GM12878 (cell line): ENCODE data around the gene KLHL20. TPM values are rescaled to one million over a fixed set of nuclear protein-coding genes. Genes with fewer than 3 reads are reported as not detected.

Experiments used
- ATAC-seq: fragments of 200-7000 bp; cut with Tn5 transposase; 3 replicates; pipeline ENCODE4 v1.9.1; 2020; ENCODE audit warnings: mild to moderate bottlenecking, moderate library complexity
- BruUV-seq: library from RNA; stranded (reverse); fragments of 400-500 nt; replicated peaks from 2 replicates; lab custom pipeline; 2021; lab: Mats Ljungman, UMichigan
- CTCF ChIA-PET: fragments of 300-600 bp; sonication (Branson Sonifier 250); formaldehyde crosslinking; extraction: SDS; loops from one replicate; lab custom pipeline; 2021; ENCODE audit warnings: inconsistent platforms; lab: Yijun Ruan, JAX
- POLR2A ChIA-PET: fragments of 350-600 bp; formaldehyde crosslinking; extraction: SDS; loops from one replicate; lab custom pipeline; 2021; ENCODE audit warnings: inconsistent platforms; lab: Charles Lee
- RAD21 ChIA-PET: fragments of 300-600 bp; sonication (Branson Sonifier 250); formaldehyde crosslinking; loops from one replicate; lab custom pipeline; 2023; ENCODE audit warnings: antibody characterized with exemption; ENCODE audit not compliant: unreplicated experiment; lab: Charles Lee
- SMC1A ChIA-PET: fragments of 300-600 bp; sonication (Branson Sonifier 250); formaldehyde crosslinking; loops from one replicate; lab custom pipeline; 2023; ENCODE audit not compliant: unreplicated experiment, uncharacterized antibody; lab: Charles Lee
- DNase-seq: peaks from one replicate; pipeline ENCODE4 v3.0.0-alpha.2; 2011; ENCODE audit warnings: low read depth, low spot score
- FAIRE-seq: peaks from 3 replicates; lab custom pipeline; 2011; peaks lifted over from hg19 to GRCh38; lab: Jason Lieb, UNC
- H2AFZ ChIP-seq: 2 replicates; pipeline ENCODE4 v1.6.0; 2011; ENCODE audit warnings: low read depth, low read length, control low read depth; ENCODE audit not compliant: control insufficient read depth
- H3K27ac ChIP-seq: 2 replicates; pipeline ENCODE4 v1.5.1; 2011; ENCODE audit warnings: control low read depth; ENCODE audit not compliant: control insufficient read depth, insufficient read depth
- H3K27me3 ChIP-seq, 2 experiments: replicated peaks in 1 of 2; 2 replicates each; pipeline versions ENCODE4 v1.6.0 to v1.6.1; 2011; ENCODE audit warnings: low read length in 1 of 2; ENCODE audit not compliant: control insufficient read depth in 2 of 2, insufficient read depth in 2 of 2
- H3K36me3 ChIP-seq, 2 experiments: 2 replicates each; pipeline ENCODE4 v1.5.1; 2011; ENCODE audit warnings: low read length in 1 of 2; ENCODE audit not compliant: control insufficient read depth in 2 of 2, insufficient read depth in 2 of 2
- H3K4me1 ChIP-seq: 2 replicates; pipeline ENCODE4 v1.6.1; 2011; ENCODE audit warnings: mild to moderate bottlenecking, low read length, moderate library complexity, mixed read lengths; ENCODE audit not compliant: control insufficient read depth, insufficient read depth
- H3K4me2 ChIP-seq: 2 replicates; pipeline ENCODE4 v1.6.0; 2011; ENCODE audit warnings: control low read depth; ENCODE audit not compliant: control insufficient read depth, insufficient read depth
- H3K4me3 ChIP-seq: fragments of 200-600 bp; sonication (generic); 2 replicates; pipeline ENCODE4 v1.5.1; 2016
- H3K79me2 ChIP-seq: 2 replicates; pipeline ENCODE4 v1.6.0; 2011; ENCODE audit warnings: low read length; ENCODE audit not compliant: control insufficient read depth, insufficient read depth
- H3K9ac ChIP-seq: 2 replicates; pipeline ENCODE4 v1.8.0; 2011; ENCODE audit warnings: low read length, control low read depth, mixed read lengths; ENCODE audit not compliant: control insufficient read depth, insufficient read depth
- H3K9me3 ChIP-seq: replicated peaks from 3 replicates; pipeline ENCODE4 v1.5.1; 2011; ENCODE audit warnings: mild to moderate bottlenecking, low read length; ENCODE audit not compliant: control insufficient read depth, insufficient read depth
- H4K20me1 ChIP-seq: 2 replicates; pipeline ENCODE4 v1.6.0; 2011; ENCODE audit not compliant: control insufficient read depth, insufficient read depth
- BCL11A ChIP-seq: IDR thresholded peaks from 2 replicates; pipeline ENCODE4 v1.6.1; 2011; ENCODE audit warnings: low read depth, low read length
- CBX3 ChIP-seq: fragments of 200-600 bp; sonication (generic); IDR thresholded peaks from 2 replicates; pipeline ENCODE4 v1.6.1; 2016; ENCODE audit warnings: low read depth, borderline replicate concordance
- RAD51 ChIP-seq: fragments of 450-650 bp; IDR thresholded peaks from 2 replicates; pipeline ENCODE4 v1.6.1; 2016; ENCODE audit warnings: moderate library complexity, mild to moderate bottlenecking, inconsistent platforms
- RBBP5 ChIP-seq: fragments of 200-600 bp; sonication (generic); conservative IDR thresholded peaks from 2 replicates; pipeline ENCODE4 v1.6.1; 2016
- RCOR1 ChIP-seq: conservative IDR thresholded peaks from 2 replicates; pipeline ENCODE4 v1.6.1; 2012; ENCODE audit warnings: low read depth, low read length, improper control_type of control experiment
- RELA ChIP-seq: fragments of 450-650 bp; IDR thresholded peaks from 2 replicates; pipeline ENCODE4 v1.8.0; 2014; ENCODE audit warnings: borderline replicate concordance; ENCODE audit not compliant: partially characterized antibody
- SPI1 ChIP-seq: IDR thresholded peaks from 2 replicates; pipeline ENCODE4 v1.6.1; 2011; ENCODE audit warnings: low read depth, mild to moderate bottlenecking, low read length, moderate library complexity, borderline replicate concordance; ENCODE audit not compliant: insufficient read depth
- SRF ChIP-seq, 2 experiments: IDR thresholded peaks; 2 replicates each; pipeline ENCODE4 v1.6.1; 2011; ENCODE audit warnings: low read depth in 2 of 2, low read length in 2 of 2, mild to moderate bottlenecking in 1 of 2, moderate library complexity in 1 of 2
- SUZ12 ChIP-seq: fragments of 200-600 bp; sonication (generic); IDR thresholded peaks from one replicate; pipeline ENCODE4 v1.6.1; 2018; ENCODE audit warnings: antibody characterized with exemption, mild to moderate bottlenecking; ENCODE audit not compliant: unreplicated experiment
- ZSCAN29 ChIP-seq: fragments of 450-650 bp; IDR thresholded peaks from 2 replicates; pipeline ENCODE4 v1.6.1; 2017; ENCODE audit warnings: mild to moderate bottlenecking, moderate library complexity
- WGBS: methylation state at CpG from one replicate; pipeline ENCODE4 v1.1.6; 2016; ENCODE audit warnings: low lambda C conversion rate; ENCODE audit not compliant: insufficient replicate concordance, insufficient coverage; ENCODE audit errors: missing lambda C conversion rate; 5-methylcytosine and 5-hydroxymethylcytosine counted together
- in situ Hi-C: fragments of 300-500 bp; cut with MboI; formaldehyde crosslinking; loops from 9 replicates; pipeline ENCODE4 v1.14.3; 2018; ENCODE audit warnings: mixed read lengths
- intact Hi-C: fragments of 100-400 bp; cut with micrococcal nuclease; formaldehyde crosslinking; loops from one replicate; pipeline ENCODE4 v1.14.2; 2022; ENCODE audit not compliant: unreplicated experiment
- polyA plus RNA-seq, 11 experiments: library from polyadenylated mRNA; depleted of rRNA in 4 of 11; unstranded in 6 of 11; stranded (reverse) in 5 of 11; fragments of >200 nt; fragmentation: Nextera tagmentation in 4 of 11; fragmentation: Illumina TruSeq in 1 of 11; extraction: Ambion mirVana in 4 of 11; extraction: Trizol in 1 of 11; gene quantifications; 1 replicate in 1 of 11; 2 replicates in 10 of 11; pipeline versions ENCODE4 v1.2.1 to v1.2.3, GENCODE V29; 2011 to 2016; ENCODE audit warnings: inconsistent platforms in 2 of 11, missing spikeins in 2 of 11, low read depth in 1 of 11
- total RNA-seq, 4 experiments: library from RNA; depleted of rRNA in 3 of 4; stranded (reverse); fragments of >200 nt in 3 of 4; fragmentation: Illumina TruSeq in 1 of 4; extraction: Trizol in 1 of 4; gene quantifications; 2 replicates each; pipeline versions ENCODE4 v1.2.1 to v1.2.3, GENCODE V29; 2013 to 2021
- TF ChIP-seq, protein P1 (sequence below): fragments of 450-650 bp; IDR thresholded peaks from 2 replicates; pipeline ENCODE4 v1.6.1; 2017; ENCODE audit warnings: mild to moderate bottlenecking, moderate library complexity
- TF ChIP-seq, protein P2 (sequence below): IDR thresholded peaks from 2 replicates; pipeline ENCODE4 v1.6.1; 2012; ENCODE audit warnings: low read depth, low read length, improper control_type of control experiment
- TF ChIP-seq, protein P3 (sequence below): fragments of 450-650 bp; formaldehyde crosslinking; IDR thresholded peaks from 2 replicates; pipeline ENCODE4 v1.5.0; 2022; ENCODE audit warnings: mild to moderate bottlenecking, missing genetic modification characterization
- TF ChIP-seq, protein P4 (sequence below): fragments of 450-650 bp; IDR thresholded peaks from 2 replicates; pipeline ENCODE4 v1.6.1; 2017; ENCODE audit warnings: borderline replicate concordance

KLHL20 gene
- total and polyA plus RNA-seq, 10 of the 15 experiments (the other 5 are each of a cell fraction or from before 2014, with no cell fraction given), result 3.8 to 14.0 (median 10.0) TPM

DNA sequence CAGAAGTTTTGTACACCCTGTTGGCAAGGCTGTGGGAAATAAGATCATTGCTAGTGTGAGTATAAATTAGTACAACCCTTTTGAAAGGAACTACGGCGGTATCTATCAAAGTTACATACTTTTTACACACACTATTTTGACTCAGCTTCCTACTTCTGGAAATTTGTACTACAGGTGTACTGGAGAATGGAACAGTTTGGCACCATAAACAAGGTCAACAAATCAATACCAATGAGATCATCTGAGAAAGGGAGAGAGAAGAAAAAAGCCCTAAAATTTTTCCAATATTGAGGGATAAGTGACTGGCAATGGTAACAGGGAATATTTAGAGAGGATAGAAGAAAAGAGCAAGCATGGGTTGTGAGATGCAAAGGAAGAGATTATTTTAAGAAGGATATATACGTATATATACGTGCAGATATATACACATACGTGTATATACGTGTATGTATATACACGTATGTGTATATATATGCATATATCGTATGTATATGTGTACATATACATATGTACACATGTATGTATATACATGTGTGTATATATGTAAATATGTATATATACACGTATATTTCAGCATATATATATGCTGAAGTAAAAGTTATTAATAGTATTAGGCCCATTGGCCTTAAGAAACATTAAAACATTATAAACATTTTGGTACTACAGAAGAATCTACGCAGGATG lies 27.6 kb downstream of the KLHL20 start (continued):
- TF ChIP-seq BCL11A, result no peak
- no peak for TF ChIP-seq SUZ12

DNA sequence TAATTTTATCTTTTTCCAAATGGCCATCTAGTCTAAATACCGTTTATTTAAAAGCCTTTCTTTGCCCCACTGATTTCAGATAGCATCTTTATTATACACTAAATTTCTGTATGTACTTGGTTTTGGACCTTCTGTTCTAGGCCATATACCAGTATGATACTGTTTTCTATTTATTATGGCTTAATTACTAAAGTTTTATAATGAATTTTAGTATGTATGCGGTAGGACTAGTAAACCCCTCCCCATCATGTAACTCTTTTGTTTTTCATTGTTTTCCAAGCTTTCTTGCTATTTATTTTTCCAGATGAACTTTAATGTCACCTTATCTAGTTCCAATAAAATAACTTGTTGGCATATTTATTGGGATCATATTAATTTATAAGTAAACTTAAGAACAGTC lies 29.9 kb downstream of the KLHL20 start:
- H3K27me3 ChIP-seq, result no peaks in the 10 kb centered on the region
- no peak overlapping the region for H3K9ac ChIP-seq
- no peak overlapping the region for H2AFZ ChIP-seq
- intact Hi-C loops, result no loop called here
- no peak overlapping the region for H3K27ac ChIP-seq
- POLR2A ChIA-PET, result no interaction called here
- FAIRE-seq, result no peak
- no peak for DNase-seq
- H3K4me3 ChIP-seq, result no peak overlapping the region
- SMC1A ChIA-PET, result no interaction called here
- no peak overlapping the region for H3K4me2 ChIP-seq
- H3K4me1 ChIP-seq, result no peaks in the 10 kb centered on the region
- no peak for ATAC-seq
- 100% methylated on average over 2 of the region's 2 CpGs for WGBS
- in situ Hi-C loops, result no loop called here
- no peaks in the 10 kb centered on the region; the same call in 1 of the 2 replicates for H3K79me2 ChIP-seq
- H3K36me3 ChIP-seq, result peaks cover 0 to 5% of the 10 kb centered on the region in 2 experiments; a peak in 1 of 4 replicates
- H3K9me3 ChIP-seq, result no peaks in the 10 kb centered on the region
- RAD21 ChIA-PET, result no interaction called here
- no peaks in the 10 kb centered on the region for H4K20me1 ChIP-seq
- no TSS peak for BruUV-seq
- CTCF ChIA-PET, result no interaction called here
- TF ChIP-seq, protein P1, sequence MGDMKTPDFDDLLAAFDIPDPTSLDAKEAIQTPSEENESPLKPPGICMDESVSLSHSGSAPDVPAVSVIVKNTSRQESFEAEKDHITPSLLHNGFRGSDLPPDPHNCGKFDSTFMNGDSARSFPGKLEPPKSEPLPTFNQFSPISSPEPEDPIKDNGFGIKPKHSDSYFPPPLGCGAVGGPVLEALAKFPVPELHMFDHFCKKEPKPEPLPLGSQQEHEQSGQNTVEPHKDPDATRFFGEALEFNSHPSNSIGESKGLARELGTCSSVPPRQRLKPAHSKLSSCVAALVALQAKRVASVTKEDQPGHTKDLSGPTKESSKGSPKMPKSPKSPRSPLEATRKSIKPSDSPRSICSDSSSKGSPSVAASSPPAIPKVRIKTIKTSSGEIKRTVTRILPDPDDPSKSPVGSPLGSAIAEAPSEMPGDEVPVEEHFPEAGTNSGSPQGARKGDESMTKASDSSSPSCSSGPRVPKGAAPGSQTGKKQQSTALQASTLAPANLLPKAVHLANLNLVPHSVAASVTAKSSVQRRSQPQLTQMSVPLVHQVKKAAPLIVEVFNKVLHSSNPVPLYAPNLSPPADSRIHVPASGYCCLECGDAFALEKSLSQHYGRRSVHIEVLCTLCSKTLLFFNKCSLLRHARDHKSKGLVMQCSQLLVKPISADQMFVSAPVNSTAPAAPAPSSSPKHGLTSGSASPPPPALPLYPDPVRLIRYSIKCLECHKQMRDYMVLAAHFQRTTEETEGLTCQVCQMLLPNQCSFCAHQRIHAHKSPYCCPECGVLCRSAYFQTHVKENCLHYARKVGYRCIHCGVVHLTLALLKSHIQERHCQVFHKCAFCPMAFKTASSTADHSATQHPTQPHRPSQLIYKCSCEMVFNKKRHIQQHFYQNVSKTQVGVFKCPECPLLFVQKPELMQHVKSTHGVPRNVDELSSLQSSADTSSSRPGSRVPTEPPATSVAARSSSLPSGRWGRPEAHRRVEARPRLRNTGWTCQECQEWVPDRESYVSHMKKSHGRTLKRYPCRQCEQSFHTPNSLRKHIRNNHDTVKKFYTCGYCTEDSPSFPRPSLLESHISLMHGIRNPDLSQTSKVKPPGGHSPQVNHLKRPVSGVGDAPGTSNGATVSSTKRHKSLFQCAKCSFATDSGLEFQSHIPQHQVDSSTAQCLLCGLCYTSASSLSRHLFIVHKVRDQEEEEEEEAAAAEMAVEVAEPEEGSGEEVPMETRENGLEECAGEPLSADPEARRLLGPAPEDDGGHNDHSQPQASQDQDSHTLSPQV, result no peak
- TF ChIP-seq, protein P2, sequence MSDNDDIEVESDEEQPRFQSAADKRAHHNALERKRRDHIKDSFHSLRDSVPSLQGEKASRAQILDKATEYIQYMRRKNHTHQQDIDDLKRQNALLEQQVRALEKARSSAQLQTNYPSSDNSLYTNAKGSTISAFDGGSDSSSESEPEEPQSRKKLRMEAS, result no peak
- TF ChIP-seq RBBP5 (no peak), RAD51 (no peak), SRF (IDR thresholded peaks at IDR 0.05; ENCODE audit: low read depth in 2 of 2, low read length in 2 of 2) (no peak), RCOR1 (no peak), CBX3 (no peak), RELA (no peak), SPI1 (no peak), ZSCAN29 (no peak)
- TF ChIP-seq, protein P3, sequence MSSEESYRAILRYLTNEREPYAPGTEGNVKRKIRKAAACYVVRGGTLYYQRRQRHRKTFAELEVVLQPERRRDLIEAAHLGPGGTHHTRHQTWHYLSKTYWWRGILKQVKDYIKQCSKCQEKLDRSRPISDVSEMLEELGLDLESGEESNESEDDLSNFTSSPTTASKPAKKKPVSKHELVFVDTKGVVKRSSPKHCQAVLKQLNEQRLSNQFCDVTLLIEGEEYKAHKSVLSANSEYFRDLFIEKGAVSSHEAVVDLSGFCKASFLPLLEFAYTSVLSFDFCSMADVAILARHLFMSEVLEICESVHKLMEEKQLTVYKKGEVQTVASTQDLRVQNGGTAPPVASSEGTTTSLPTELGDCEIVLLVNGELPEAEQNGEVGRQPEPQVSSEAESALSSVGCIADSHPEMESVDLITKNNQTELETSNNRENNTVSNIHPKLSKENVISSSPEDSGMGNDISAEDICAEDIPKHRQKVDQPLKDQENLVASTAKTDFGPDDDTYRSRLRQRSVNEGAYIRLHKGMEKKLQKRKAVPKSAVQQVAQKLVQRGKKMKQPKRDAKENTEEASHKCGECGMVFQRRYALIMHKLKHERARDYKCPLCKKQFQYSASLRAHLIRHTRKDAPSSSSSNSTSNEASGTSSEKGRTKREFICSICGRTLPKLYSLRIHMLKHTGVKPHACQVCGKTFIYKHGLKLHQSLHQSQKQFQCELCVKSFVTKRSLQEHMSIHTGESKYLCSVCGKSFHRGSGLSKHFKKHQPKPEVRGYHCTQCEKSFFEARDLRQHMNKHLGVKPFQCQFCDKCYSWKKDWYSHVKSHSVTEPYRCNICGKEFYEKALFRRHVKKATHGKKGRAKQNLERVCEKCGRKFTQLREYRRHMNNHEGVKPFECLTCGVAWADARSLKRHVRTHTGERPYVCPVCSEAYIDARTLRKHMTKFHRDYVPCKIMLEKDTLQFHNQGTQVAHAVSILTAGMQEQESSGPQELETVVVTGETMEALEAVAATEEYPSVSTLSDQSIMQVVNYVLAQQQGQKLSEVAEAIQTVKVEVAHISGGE (CRISPR knock-in tag), result no peak
- TF ChIP-seq, protein P4, sequence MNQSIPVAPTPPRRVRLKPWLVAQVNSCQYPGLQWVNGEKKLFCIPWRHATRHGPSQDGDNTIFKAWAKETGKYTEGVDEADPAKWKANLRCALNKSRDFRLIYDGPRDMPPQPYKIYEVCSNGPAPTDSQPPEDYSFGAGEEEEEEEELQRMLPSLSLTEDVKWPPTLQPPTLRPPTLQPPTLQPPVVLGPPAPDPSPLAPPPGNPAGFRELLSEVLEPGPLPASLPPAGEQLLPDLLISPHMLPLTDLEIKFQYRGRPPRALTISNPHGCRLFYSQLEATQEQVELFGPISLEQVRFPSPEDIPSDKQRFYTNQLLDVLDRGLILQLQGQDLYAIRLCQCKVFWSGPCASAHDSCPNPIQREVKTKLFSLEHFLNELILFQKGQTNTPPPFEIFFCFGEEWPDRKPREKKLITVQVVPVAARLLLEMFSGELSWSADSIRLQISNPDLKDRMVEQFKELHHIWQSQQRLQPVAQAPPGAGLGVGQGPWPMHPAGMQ, result no peak
